GM12878 (cell line): ENCODE results near the gene PTTG1. TPM values are rescaled to one million over a fixed set of nuclear protein-coding genes. Genes with fewer than 3 reads are reported as not detected.
A peak's percentile ranks its signal among the peaks of the same experiment; 100 is the strongest.

Experiments used
- ATAC-seq: fragments of 200-7000 bp; cut with Tn5 transposase; 3 replicates; pipeline ENCODE4 v1.9.1; 2020; ENCODE audit warnings: mild to moderate bottlenecking, moderate library complexity
- BruUV-seq: library from RNA; stranded (reverse); fragments of 400-500 nt; replicated peaks from 2 replicates; lab custom pipeline; 2021; lab: Mats Ljungman, UMichigan
- CTCF ChIA-PET: fragments of 300-600 bp; sonication (Branson Sonifier 250); formaldehyde crosslinking; extraction: SDS; loops from one replicate; lab custom pipeline; 2021; ENCODE audit warnings: inconsistent platforms; lab: Yijun Ruan, JAX
- POLR2A ChIA-PET: fragments of 350-600 bp; formaldehyde crosslinking; extraction: SDS; loops from one replicate; lab custom pipeline; 2021; ENCODE audit warnings: inconsistent platforms; lab: Charles Lee
- RAD21 ChIA-PET: fragments of 300-600 bp; sonication (Branson Sonifier 250); formaldehyde crosslinking; loops from one replicate; lab custom pipeline; 2023; ENCODE audit warnings: antibody characterized with exemption; ENCODE audit not compliant: unreplicated experiment; lab: Charles Lee
- SMC1A ChIA-PET: fragments of 300-600 bp; sonication (Branson Sonifier 250); formaldehyde crosslinking; loops from one replicate; lab custom pipeline; 2023; ENCODE audit not compliant: unreplicated experiment, uncharacterized antibody; lab: Charles Lee
- DNase-seq: peaks from one replicate; pipeline ENCODE4 v3.0.0-alpha.2; 2011; ENCODE audit warnings: low read depth, low spot score
- FAIRE-seq: peaks from 3 replicates; lab custom pipeline; 2011; peaks lifted over from hg19 to GRCh38; lab: Jason Lieb, UNC
- H2AFZ ChIP-seq: 2 replicates; pipeline ENCODE4 v1.6.0; 2011; ENCODE audit warnings: low read depth, low read length, control low read depth; ENCODE audit not compliant: control insufficient read depth
- H3K27ac ChIP-seq: 2 replicates; pipeline ENCODE4 v1.5.1; 2011; ENCODE audit warnings: control low read depth; ENCODE audit not compliant: control insufficient read depth, insufficient read depth
- H3K27me3 ChIP-seq, 2 experiments: replicated peaks in 1 of 2; 2 replicates each; pipeline versions ENCODE4 v1.6.0 to v1.6.1; 2011; ENCODE audit warnings: low read length in 1 of 2; ENCODE audit not compliant: control insufficient read depth in 2 of 2, insufficient read depth in 2 of 2
- H3K36me3 ChIP-seq, 2 experiments: 2 replicates each; pipeline ENCODE4 v1.5.1; 2011; ENCODE audit warnings: low read length in 1 of 2; ENCODE audit not compliant: control insufficient read depth in 2 of 2, insufficient read depth in 2 of 2
- H3K4me1 ChIP-seq: 2 replicates; pipeline ENCODE4 v1.6.1; 2011; ENCODE audit warnings: mild to moderate bottlenecking, low read length, moderate library complexity, mixed read lengths; ENCODE audit not compliant: control insufficient read depth, insufficient read depth
- H3K4me2 ChIP-seq: 2 replicates; pipeline ENCODE4 v1.6.0; 2011; ENCODE audit warnings: control low read depth; ENCODE audit not compliant: control insufficient read depth, insufficient read depth
- H3K4me3 ChIP-seq: fragments of 200-600 bp; sonication (generic); 2 replicates; pipeline ENCODE4 v1.5.1; 2016
- H3K79me2 ChIP-seq: 2 replicates; pipeline ENCODE4 v1.6.0; 2011; ENCODE audit warnings: low read length; ENCODE audit not compliant: control insufficient read depth, insufficient read depth
- H3K9ac ChIP-seq: 2 replicates; pipeline ENCODE4 v1.8.0; 2011; ENCODE audit warnings: low read length, control low read depth, mixed read lengths; ENCODE audit not compliant: control insufficient read depth, insufficient read depth
- H3K9me3 ChIP-seq: replicated peaks from 3 replicates; pipeline ENCODE4 v1.5.1; 2011; ENCODE audit warnings: mild to moderate bottlenecking, low read length; ENCODE audit not compliant: control insufficient read depth, insufficient read depth
- H4K20me1 ChIP-seq: 2 replicates; pipeline ENCODE4 v1.6.0; 2011; ENCODE audit not compliant: control insufficient read depth, insufficient read depth
- CEBPZ ChIP-seq: fragments of 150-350 bp; IDR thresholded peaks from 2 replicates; pipeline ENCODE4 v1.6.1; 2016; ENCODE audit warnings: low read depth, low read length
- CREM ChIP-seq: IDR thresholded peaks from 2 replicates; pipeline ENCODE4 v1.6.1; 2014; ENCODE audit warnings: antibody characterized with exemption, low read depth
- MEF2B ChIP-seq: fragments of 450-650 bp; IDR thresholded peaks from 2 replicates; pipeline ENCODE4 v1.6.1; 2018; ENCODE audit warnings: mild to moderate bottlenecking, moderate library complexity; ENCODE audit not compliant: partially characterized antibody, poor library complexity, severe bottlenecking
- MLLT1 ChIP-seq: fragments of 450-650 bp; IDR thresholded peaks from 2 replicates; pipeline ENCODE4 v1.6.1; 2016; ENCODE audit warnings: mild to moderate bottlenecking
- NKRF ChIP-seq: fragments of 450-650 bp; conservative IDR thresholded peaks from 2 replicates; pipeline ENCODE4 v1.6.1; 2017; ENCODE audit warnings: mild to moderate bottlenecking, moderate library complexity
- PBX3 ChIP-seq: IDR thresholded peaks from 2 replicates; pipeline ENCODE4 v1.6.1; 2011; ENCODE audit warnings: mild to moderate bottlenecking, low read depth, low read length, moderate library complexity; ENCODE audit not compliant: insufficient replicate concordance
- RELB ChIP-seq: fragments of 450-650 bp; IDR thresholded peaks from 2 replicates; pipeline ENCODE4 v1.6.1; 2017; ENCODE audit warnings: low read depth, mild to moderate bottlenecking, moderate library complexity
- USF2 ChIP-seq: IDR thresholded peaks from 2 replicates; pipeline ENCODE4 v1.6.1; 2011; ENCODE audit warnings: low read depth, low read length, improper control_type of control experiment, borderline replicate concordance
- ZNF207 ChIP-seq: fragments of 450-650 bp; IDR thresholded peaks from 2 replicates; pipeline ENCODE4 v1.6.1; 2014; ENCODE audit warnings: antibody characterized with exemption, mild to moderate bottlenecking, borderline replicate concordance
- WGBS: methylation state at CpG from one replicate; pipeline ENCODE4 v1.1.6; 2016; ENCODE audit warnings: low lambda C conversion rate; ENCODE audit not compliant: insufficient replicate concordance, insufficient coverage; ENCODE audit errors: missing lambda C conversion rate; 5-methylcytosine and 5-hydroxymethylcytosine counted together
- in situ Hi-C: fragments of 300-500 bp; cut with MboI; formaldehyde crosslinking; loops from 9 replicates; pipeline ENCODE4 v1.14.3; 2018; ENCODE audit warnings: mixed read lengths
- intact Hi-C: fragments of 100-400 bp; cut with micrococcal nuclease; formaldehyde crosslinking; loops from one replicate; pipeline ENCODE4 v1.14.2; 2022; ENCODE audit not compliant: unreplicated experiment
- polyA plus RNA-seq, 11 experiments: library from polyadenylated mRNA; depleted of rRNA in 4 of 11; unstranded in 6 of 11; stranded (reverse) in 5 of 11; fragments of >200 nt; fragmentation: Nextera tagmentation in 4 of 11; fragmentation: Illumina TruSeq in 1 of 11; extraction: Ambion mirVana in 4 of 11; extraction: Trizol in 1 of 11; gene quantifications; 1 replicate in 1 of 11; 2 replicates in 10 of 11; pipeline versions ENCODE4 v1.2.1 to v1.2.3, GENCODE V29; 2011 to 2016; ENCODE audit warnings: inconsistent platforms in 2 of 11, missing spikeins in 2 of 11, low read depth in 1 of 11
- total RNA-seq, 4 experiments: library from RNA; depleted of rRNA in 3 of 4; stranded (reverse); fragments of >200 nt in 3 of 4; fragmentation: Illumina TruSeq in 1 of 4; extraction: Trizol in 1 of 4; gene quantifications; 2 replicates each; pipeline versions ENCODE4 v1.2.1 to v1.2.3, GENCODE V29; 2013 to 2021

The PTTG1 gene
- total and polyA plus RNA-seq, 10 of the 15 experiments (the other 5 are each of a cell fraction or from before 2014, with no cell fraction given): 154 to 1,033 (median 377) TPM

GRCh38 chr5:160477266-160477970 lies 55.8 kb downstream of the PTTG1 start:
- ChIA-PET SMC1A (interaction anchor here (0.7 to 14.2 kb wide), 10 partner anchors 10 to 52 kb away, joined by 3 to 219 read pairs (median 8); no protein-coding TSS in a partner anchor), CTCF (interaction anchor here (1.0 to 14.2 kb wide), 6 partner anchors 10 to 55 kb away, joined by 3 to 209 read pairs (median 4); no protein-coding TSS in a partner anchor), RAD21 (interaction anchor here (0.9 to 11.1 kb wide), 7 partner anchors 10 to 37 kb away, joined by 3 to 107 read pairs (median 6); no protein-coding TSS in a partner anchor), POLR2A (interaction anchor here (1.3 to 7.3 kb wide), 7 partner anchors 8 to 38 kb away, joined by 3 to 52 read pairs (median 4); no protein-coding TSS in a partner anchor)
- BruUV-seq: no TSS peak
- Histone ChIP-seq H3K36me3 (peaks cover 13 to 60% of the 10 kb centered on the region in 2 experiments), H3K4me3 (peak overlapping the region; percentile 13), H3K27me3 (no peaks in the 10 kb centered on the region), H2AFZ (no peak overlapping the region), H4K20me1 (peaks cover 25% of the 10 kb centered on the region), H3K4me2 (peak overlapping the region; percentile 83), H3K9me3 (no peaks in the 10 kb centered on the region), H3K4me1 (peaks cover 18% of the 10 kb centered on the region), H3K27ac (peak overlapping the region; percentile 55), H3K79me2 (peaks cover 98% of the 10 kb centered on the region), H3K9ac (peak overlapping the region; percentile 15; the same call in 1 of the 2 replicates)
- 77% methylated on average over 6 of the region's 6 CpGs for WGBS
- in situ Hi-C loops: loop anchor here (5.0 kb wide), 1 partner anchor 40 kb away; no protein-coding TSS in a partner anchor
- ATAC-seq: peak; percentile 11
- no peak for DNase-seq
- FAIRE-seq: no peak
- intact Hi-C loops: no loop called here
- TF ChIP-seq ZNF207 (no peak), PBX3 (no peak), CREM (no peak), RELB (no peak), MEF2B (no peak), USF2 (no peak), CEBPZ (no peak), NKRF (no peak), MLLT1 (no peak)
